Vagina (tissue), 2 donors: ENCODE data around the gene CALCOCO2. TPM values are rescaled to one million over a fixed set of nuclear protein-coding genes. Genes with fewer than 3 reads are reported as not detected.

Experiments
- DNase-seq, 2 donors: peaks; one replicate each; pipeline ENCODE4 v3.0.0-alpha.2; 2017; ENCODE audit errors: extremely low spot score in 2 of 2
- H3K27ac ChIP-seq: fragments of 200-600 bp; sonication (generic); one replicate; pipeline ENCODE4 v1.5.1; 2019
- H3K27me3 ChIP-seq: fragments of 200-600 bp; sonication (generic); one replicate; pipeline ENCODE4 v1.5.1; 2019
- H3K36me3 ChIP-seq, 2 donors: fragments of 200-600 bp; sonication (generic); one replicate each; pipeline ENCODE4 v1.5.1; 2017 to 2019
- H3K4me1 ChIP-seq: fragments of 200-600 bp; sonication (generic); one replicate; pipeline ENCODE4 v1.5.1; 2019
- H3K4me3 ChIP-seq, 2 donors: fragments of 200-600 bp; sonication (generic); 1 replicate in 1 of 2; 2 replicates in 1 of 2; pipeline ENCODE4 v1.5.1; 2016 to 2019
- H3K9me3 ChIP-seq: fragments of 200-600 bp; sonication (generic); one replicate; pipeline ENCODE4 v1.5.1; 2019
- POLR2A ChIP-seq, 2 donors: fragments of 450-650 bp; IDR thresholded peaks; one replicate each; pipeline ENCODE4 v1.6.1; 2017; ENCODE audit warnings: antibody characterized with exemption in 2 of 2, mild to moderate bottlenecking in 2 of 2, moderate library complexity in 2 of 2
- POLR2AphosphoS5 ChIP-seq, 2 donors: sonication (generic); formaldehyde crosslinking; IDR thresholded peaks; one replicate each; pipeline ENCODE4 v1.9.0; 2017; ENCODE audit warnings: antibody characterized with exemption in 2 of 2, mild to moderate bottlenecking in 2 of 2, low read depth in 1 of 2; ENCODE audit not compliant: insufficient read depth in 1 of 2
- intact Hi-C: fragments of 100-400 bp; cut with DNase I; formaldehyde crosslinking; loops from one replicate; pipeline ENCODE4 v1.15.1; 2023
- total RNA-seq: library from RNA; depleted of rRNA; stranded (reverse); fragments of >200 nt; gene quantifications from one replicate; pipeline ENCODE4 v1.2.3, GENCODE V29; 2016
- TF ChIP-seq, protein P1 (sequence below), 3 experiments: fragments of 450-650 bp in 2 of 3; fragments of 200-600 bp in 1 of 3; sonication (generic) in 1 of 3; IDR thresholded peaks; one replicate each; pipeline ENCODE4 v1.5.1; 2017 to 2019; ENCODE audit warnings: antibody characterized with exemption in 3 of 3, mild to moderate bottlenecking in 2 of 3, moderate library complexity in 2 of 3

Gene CALCOCO2
- total RNA-seq, 1 donor from 2014 or later, result 140 TPM

DNA sequence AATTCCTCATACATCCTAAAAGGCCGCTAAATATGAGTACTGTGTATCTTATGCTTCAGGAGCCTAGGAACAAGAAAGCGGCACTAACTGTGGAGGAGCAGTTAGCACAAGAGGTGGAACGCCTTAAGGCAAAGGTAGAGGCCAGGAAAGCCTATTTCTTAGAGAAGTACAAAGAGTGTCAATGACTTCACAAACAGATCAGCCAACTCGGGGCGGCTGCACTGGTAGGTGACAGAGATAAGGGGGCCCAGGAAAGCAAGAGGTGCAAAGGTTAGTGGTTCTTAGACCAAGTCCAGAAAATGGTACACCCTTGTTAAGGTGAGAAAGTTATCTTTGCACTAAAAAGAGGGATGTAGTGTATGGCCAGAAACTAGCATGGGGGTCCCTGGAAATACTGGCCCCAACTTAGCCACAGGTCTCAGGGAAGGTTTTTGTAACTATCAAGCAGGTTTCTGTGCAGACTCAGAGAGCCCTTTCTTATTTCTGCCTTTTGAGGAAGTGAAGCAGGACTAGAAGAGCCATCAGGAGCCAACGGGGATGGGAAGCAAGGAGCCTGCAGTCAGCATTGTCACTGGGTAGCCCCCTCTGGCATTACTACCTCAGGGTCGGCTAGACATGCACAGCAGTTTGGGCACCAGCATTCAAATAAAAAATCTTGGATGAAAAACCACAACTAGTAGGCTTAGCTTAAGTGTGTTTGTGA, 24.1 kb downstream of the CALCOCO2 start:
- H3K36me3 ChIP-seq, result peaks cover 2 to 85% of the 10 kb centered on the region in 2 donors
- DNase-seq, result no peak
- H3K27me3 ChIP-seq, result no peaks in the 10 kb centered on the region
- intact Hi-C loops, result no loop called here
- H3K4me1 ChIP-seq, result no peaks in the 10 kb centered on the region
- H3K9me3 ChIP-seq, result no peaks in the 10 kb centered on the region
- TF ChIP-seq, protein P1, sequence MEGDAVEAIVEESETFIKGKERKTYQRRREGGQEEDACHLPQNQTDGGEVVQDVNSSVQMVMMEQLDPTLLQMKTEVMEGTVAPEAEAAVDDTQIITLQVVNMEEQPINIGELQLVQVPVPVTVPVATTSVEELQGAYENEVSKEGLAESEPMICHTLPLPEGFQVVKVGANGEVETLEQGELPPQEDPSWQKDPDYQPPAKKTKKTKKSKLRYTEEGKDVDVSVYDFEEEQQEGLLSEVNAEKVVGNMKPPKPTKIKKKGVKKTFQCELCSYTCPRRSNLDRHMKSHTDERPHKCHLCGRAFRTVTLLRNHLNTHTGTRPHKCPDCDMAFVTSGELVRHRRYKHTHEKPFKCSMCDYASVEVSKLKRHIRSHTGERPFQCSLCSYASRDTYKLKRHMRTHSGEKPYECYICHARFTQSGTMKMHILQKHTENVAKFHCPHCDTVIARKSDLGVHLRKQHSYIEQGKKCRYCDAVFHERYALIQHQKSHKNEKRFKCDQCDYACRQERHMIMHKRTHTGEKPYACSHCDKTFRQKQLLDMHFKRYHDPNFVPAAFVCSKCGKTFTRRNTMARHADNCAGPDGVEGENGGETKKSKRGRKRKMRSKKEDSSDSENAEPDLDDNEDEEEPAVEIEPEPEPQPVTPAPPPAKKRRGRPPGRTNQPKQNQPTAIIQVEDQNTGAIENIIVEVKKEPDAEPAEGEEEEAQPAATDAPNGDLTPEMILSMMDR (IDR thresholded peaks at IDR 0.05), result no peak
- TF ChIP-seq POLR2AphosphoS5 (IDR thresholded peaks at IDR 0.05; ENCODE audit: insufficient read depth in 1 of 2, low read depth in 1 of 2), result no peak
- TF ChIP-seq POLR2A (IDR thresholded peaks at IDR 0.05), result no peak
- no peak overlapping the region for H3K27ac ChIP-seq
- H3K4me3 ChIP-seq, result no peak overlapping the region

DNA sequence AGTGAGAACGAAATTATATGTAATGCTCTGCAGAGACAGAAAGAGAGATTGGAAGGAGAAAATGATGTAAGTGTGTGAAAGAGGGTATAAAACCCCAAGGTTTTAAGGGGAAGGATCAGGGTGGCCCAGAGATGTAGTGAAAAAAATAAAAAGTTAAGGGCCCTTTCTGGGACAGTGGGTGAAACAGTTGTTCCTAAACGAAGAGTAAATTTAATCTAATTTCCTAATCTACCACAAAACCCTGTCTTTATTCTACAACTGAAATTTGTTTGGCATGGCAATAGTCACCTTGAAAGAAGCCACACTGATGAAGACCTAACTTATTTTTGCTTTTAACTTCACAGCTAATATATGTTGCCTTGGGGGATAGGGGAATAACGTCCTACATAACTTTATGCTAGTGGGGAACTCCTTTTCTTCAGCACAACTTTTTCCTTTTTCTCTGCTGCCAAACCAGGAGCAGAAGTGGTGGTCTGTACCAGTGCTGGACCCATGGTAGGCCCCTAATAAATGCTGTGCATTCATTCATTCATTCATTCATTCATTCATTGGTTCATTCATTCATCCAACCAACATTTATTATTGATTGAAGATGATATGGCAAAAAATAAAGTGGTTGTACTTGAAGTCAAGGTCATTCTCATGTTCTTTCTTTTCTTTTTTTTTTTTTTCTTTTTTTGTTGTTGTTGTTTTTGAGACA, 25.4 kb downstream of the CALCOCO2 start:
- H3K4me1 ChIP-seq, result no peaks in the 10 kb centered on the region
- no peak overlapping the region for H3K4me3 ChIP-seq
- H3K27me3 ChIP-seq, result no peaks in the 10 kb centered on the region
- H3K9me3 ChIP-seq, result no peaks in the 10 kb centered on the region
- DNase-seq, result no peak
- no peak overlapping the region for H3K27ac ChIP-seq
- intact Hi-C loops, result no loop called here
- H3K36me3 ChIP-seq, result peaks cover 2 to 84% of the 10 kb centered on the region in 2 donors
- TF ChIP-seq POLR2A (IDR thresholded peaks at IDR 0.05) (no peak), POLR2AphosphoS5 (IDR thresholded peaks at IDR 0.05; ENCODE audit: insufficient read depth in 1 of 2, low read depth in 1 of 2) (no peak)
- TF ChIP-seq, protein P1 (IDR thresholded peaks at IDR 0.05), result no peak

DNA sequence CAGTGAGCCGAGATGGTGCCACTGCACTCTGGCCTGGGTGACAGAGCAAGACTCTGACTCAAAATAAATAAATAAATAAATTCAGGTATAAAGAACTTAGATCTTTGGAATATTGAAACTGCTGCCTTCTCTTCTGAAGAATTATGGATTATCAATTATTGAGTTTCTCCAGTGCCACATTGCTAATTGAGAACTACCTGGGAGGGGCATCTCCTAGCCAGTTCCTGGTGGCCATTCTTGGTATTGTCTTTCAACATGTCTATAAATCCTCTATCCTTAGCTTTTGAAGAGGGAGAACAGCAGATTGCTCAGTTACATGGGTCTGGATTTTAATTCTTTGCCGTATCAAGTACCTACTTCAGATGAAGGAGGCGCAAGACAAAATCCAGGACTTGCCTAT, 29.2 kb downstream of the CALCOCO2 start:
- Histone ChIP-seq H3K4me3 (no peak overlapping the region), H3K27me3 (no peaks in the 10 kb centered on the region), H3K4me1 (no peaks in the 10 kb centered on the region), H3K9me3 (no peaks in the 10 kb centered on the region), H3K27ac (no peak overlapping the region), H3K36me3 (peaks cover 0 to 85% of the 10 kb centered on the region in 2 donors)
- no peak for DNase-seq
- TF ChIP-seq POLR2A (IDR thresholded peaks at IDR 0.05) (no peak), POLR2AphosphoS5 (IDR thresholded peaks at IDR 0.05; ENCODE audit: insufficient read depth in 1 of 2, low read depth in 1 of 2) (no peak)
- TF ChIP-seq, protein P1 (IDR thresholded peaks at IDR 0.05), result no peak
- intact Hi-C loops, result no loop called here

DNA sequence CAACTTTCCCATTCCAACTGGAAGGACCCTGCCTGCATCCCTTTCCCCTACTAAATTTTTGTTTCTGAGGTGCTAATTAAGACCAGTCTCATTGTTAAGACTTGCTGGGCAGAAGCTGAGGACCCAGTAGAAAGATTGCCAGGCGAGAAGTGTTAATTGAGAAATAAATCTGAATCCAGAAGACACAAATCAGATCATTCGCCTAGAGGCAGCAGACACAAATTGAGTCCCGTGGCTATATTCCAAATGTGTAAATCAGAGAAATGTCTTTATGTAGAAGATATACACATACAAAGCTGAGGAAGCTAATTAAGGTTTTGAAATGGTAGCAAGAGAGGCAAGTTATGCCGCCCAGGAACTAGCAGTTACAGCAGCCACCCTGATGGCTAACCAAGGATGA, 29.6 kb downstream of the CALCOCO2 start:
- DNase-seq, result no peak
- Histone ChIP-seq H3K27me3 (no peaks in the 10 kb centered on the region), H3K9me3 (no peaks in the 10 kb centered on the region), H3K27ac (no peak overlapping the region), H3K4me3 (no peak overlapping the region), H3K4me1 (no peaks in the 10 kb centered on the region), H3K36me3 (peaks cover 0 to 82% of the 10 kb centered on the region in 2 donors)
- intact Hi-C loops, result no loop called here
- TF ChIP-seq POLR2A (IDR thresholded peaks at IDR 0.05), result no peak
- no peak for TF ChIP-seq POLR2AphosphoS5 (IDR thresholded peaks at IDR 0.05; ENCODE audit: insufficient read depth in 1 of 2, low read depth in 1 of 2)
- TF ChIP-seq, protein P1 (IDR thresholded peaks at IDR 0.05), result no peak
